ENCODE results near the gene CARS1.

DNA sequence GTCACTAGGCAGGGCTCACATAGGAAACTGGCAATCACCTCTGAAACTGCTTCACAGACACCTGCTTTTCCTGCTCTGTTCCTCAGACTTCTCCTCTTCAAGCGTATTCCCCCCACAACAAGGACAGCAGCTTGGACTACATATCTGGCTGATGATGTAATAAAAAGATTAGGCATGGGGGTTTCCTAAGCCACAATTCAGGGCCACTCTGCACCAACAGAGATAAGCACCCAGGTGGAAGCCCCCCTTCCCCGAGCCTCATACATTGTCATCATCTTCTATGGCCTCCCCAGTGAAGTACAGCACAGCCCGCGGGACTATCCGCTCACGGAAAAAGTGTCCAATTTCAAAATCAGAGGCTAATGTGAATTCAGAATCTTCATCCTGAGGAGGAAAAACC is 103.0 kb downstream of the CARS1 start:
- TF ChIP-seq, protein P1, sequence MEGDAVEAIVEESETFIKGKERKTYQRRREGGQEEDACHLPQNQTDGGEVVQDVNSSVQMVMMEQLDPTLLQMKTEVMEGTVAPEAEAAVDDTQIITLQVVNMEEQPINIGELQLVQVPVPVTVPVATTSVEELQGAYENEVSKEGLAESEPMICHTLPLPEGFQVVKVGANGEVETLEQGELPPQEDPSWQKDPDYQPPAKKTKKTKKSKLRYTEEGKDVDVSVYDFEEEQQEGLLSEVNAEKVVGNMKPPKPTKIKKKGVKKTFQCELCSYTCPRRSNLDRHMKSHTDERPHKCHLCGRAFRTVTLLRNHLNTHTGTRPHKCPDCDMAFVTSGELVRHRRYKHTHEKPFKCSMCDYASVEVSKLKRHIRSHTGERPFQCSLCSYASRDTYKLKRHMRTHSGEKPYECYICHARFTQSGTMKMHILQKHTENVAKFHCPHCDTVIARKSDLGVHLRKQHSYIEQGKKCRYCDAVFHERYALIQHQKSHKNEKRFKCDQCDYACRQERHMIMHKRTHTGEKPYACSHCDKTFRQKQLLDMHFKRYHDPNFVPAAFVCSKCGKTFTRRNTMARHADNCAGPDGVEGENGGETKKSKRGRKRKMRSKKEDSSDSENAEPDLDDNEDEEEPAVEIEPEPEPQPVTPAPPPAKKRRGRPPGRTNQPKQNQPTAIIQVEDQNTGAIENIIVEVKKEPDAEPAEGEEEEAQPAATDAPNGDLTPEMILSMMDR (IDR thresholded peaks at IDR 0.05): no peak
- TF ChIP-seq EZH2phosphoT487 (IDR thresholded peaks at IDR 0.05) (no peak), EZH2 (IDR thresholded peaks at IDR 0.05) (no peak)

Measured in neural progenitor cell (in vitro differentiated cells).